CD4-positive, alpha-beta T cell treated with Interleukin-15 for 1 hour (primary cell): ENCODE data around the gene BRF1.

Experiments used
- DNase-seq: peaks from one replicate; pipeline ENCODE4 v3.0.0-alpha.2; 2020

Gene BRF1

GRCh38 chr14:105257464-105257863 is 43.3 kb downstream of the BRF1 start:
- no peak for DNase-seq

DNA sequence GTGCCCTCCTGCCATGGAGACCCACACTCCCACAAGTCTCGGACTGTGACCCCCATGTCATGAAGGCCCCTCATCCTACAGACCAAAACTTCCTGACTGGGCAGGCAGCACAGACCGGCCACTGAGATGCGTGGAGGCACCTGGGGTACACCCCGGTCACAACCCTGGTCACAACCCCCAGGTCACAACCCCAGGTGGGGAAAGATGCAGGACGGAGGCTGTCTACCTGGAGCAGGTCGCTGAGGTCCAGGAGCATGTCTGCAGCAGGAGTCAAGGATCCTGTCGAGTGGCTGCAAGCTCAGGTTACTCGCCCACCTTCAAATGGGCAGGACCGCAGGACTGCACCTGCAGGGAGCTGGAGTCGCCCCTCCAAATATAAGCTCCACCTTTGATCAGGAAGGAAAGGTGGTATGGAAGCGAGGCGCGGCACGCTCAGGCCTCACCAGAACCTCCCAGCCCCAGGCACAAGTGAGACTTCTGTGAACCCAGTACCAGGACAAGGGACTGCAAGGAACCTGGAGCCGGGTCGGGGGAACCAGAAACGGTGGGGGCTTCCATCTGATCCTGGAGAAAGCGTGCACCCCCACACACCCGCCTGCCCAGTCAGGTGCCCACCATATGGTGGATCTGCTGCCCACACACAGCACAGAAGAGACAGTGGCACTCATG is 44.4 kb downstream of the BRF1 start:
- no peak for DNase-seq

DNA sequence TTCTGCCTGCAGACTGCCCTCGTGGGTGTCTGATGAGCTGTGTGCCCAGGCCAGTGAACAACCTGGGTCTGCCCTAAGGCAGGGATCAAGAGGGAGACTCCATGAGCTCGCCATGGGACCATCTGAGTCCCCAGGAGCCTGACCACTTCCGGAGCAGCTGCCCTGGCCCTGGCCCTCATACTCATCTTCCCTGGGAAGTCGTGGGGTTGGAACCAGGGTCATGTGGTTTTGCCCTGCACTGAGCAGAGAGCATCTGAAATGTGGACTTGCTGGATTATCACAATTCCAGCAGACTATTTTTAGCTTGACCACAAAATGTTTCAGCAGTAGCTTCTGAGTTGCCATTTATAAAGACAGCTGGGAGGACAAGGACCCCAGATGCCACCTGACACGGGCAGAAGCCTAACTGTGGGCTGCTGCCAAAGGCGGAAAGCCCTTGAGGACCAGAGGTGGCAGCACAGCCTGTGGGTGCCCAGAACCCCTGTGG is 45.7 kb downstream of the BRF1 start:
- no peak for DNase-seq

DNA sequence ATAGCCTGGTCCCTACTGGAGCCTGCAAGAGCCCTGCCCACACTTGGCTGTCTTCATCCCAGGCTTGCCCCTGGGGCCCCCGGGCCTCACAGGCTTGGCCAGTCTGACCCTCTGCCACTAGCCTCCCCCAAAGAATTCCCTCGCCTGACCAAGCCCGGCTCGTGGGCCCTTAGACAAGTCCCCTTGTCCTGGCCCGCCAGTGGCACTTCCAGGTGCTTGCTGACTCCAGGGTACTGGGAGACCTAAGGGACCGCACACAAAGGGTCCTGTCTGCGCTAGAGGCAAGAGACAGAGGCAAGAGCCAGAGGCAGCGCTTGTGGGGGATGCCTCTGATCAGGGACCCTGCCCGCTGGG is 47.5 kb downstream of the BRF1 start:
- DNase-seq, result no peak

- no peak for DNase-seq
Observed at GRCh38 chr14:105252552-105253328, 48.1 kb downstream of the BRF1 start.

- no peak for DNase-seq
Observed at GRCh38 chr14:105251920-105252319, 48.9 kb downstream of the BRF1 start.

- DNase-seq, result no peak
Observed at GRCh38 chr14:105250986-105251385, 49.8 kb downstream of the BRF1 start.

DNA sequence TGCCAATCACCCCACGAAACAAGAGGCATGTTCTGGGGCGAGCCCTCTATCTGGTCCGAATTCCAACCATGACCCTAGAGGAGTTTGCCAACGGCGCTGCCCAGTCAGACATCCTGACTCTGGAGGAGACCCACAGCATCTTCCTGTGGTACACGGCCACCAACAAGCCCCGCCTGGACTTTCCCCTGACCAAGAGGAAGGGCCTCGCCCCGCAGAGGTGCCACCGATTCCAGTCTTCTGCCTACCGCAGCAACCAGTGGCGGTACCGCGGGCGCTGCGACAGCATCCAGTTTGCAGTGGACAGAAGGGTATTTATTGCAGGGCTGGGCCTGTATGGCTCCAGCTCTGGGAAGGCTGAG is 50.8 kb downstream of the BRF1 start:
- DNase-seq, result no peak

GRCh38 chr14:105249182-105250007 is 51.4 kb downstream of the BRF1 start:
- no peak for DNase-seq

DNA sequence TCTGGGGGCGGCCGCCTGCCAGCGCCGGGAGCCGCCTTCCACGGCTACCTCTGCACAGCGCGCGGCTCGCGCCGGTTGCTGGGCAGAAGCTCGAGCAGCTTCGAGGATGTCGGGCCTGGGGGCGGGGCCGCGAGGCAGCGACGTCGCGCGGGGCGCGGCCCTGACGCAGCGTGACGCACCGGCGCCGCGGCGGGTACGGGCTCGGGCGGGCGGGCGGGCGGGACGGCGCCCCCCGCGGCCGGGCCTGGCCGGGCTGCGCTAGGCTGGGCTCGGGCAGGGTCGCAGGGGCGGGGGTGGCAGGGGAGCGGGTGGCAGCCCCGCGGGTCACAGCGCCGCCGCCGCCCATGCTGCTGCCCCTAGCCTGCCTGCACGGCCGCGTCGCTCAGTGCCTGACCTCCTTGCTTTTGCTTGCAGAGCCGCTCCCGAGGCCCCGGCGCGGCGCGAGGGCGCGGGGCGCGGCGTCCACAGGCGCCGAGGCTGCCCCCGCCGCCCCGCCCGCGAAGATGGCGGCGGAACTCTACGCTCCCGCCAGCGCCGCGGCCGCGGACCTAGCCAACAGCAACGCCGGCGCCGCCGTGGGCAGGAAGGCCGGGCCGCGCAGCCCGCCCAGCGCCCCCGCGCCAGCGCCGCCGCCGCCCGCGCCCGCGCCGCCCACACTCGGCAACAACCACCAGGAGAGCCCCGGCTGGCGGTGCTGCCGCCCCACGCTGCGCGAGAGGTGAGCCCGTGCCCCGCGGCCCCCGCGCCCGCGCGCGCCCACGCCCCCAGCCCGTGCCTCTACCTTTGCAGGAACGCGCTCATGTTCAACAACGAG is 52.2 kb downstream of the BRF1 start, which contains the start of gene BTBD6:
Gene BTBD6 (plus strand): TSS at position 166 of the 814 bp plus-strand sequence. CDS start 179 bp downstream, at position 345.
- DNase-seq, result peak; percentile 91

DNA sequence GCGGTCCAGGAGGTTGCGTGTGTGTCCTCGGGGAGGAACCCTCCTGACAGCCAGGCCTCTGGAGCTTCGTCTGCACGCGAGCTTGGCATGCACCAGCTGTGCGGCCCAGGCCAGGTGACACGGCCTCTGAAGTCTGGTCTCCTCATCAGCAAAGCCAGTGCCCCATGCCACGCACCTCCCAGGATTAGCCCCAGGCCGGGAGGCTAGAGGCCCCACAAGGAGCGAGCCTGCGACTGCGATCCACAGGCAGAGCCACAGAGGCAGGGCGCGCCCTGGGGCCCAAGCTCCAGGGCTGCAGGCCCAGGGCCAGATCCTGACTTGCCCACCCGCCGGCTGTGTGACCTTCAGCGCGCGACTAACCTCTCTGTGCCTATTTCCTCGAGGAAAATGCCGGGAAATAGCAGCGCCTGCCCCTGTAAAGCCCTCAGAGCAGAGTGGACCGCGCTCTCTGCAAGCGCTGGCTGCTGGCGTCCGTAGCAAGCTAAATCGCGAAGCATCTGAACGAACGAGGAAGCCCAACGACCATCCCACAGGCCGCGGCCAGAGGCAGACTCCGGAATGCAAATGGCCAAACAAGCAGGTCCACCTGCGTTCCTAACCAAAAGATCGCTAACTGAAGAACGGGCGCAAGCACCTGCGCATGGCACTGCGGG is 53.0 kb downstream of the BRF1 start:
- DNase-seq, result no peak

DNA sequence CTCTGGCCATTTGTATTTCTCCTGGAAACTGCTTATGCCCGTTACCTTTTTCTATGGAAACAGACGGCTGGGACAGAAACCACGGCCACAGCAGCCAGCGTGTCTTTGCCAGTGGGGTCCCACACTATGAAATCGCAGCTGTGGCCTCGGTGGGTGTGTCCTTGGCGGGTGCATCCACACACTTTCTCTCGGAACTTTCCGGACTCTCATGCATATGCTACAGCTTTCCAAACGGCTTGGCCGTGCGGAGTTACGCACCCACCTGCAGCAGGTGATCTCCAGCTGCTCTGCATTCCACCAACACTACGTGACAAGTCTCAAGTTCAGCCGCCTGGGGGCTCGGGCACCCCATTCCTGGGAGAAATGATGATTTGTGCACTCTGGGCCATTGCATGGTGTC is 53.8 kb downstream of the BRF1 start:
- DNase-seq, result no peak

DNA sequence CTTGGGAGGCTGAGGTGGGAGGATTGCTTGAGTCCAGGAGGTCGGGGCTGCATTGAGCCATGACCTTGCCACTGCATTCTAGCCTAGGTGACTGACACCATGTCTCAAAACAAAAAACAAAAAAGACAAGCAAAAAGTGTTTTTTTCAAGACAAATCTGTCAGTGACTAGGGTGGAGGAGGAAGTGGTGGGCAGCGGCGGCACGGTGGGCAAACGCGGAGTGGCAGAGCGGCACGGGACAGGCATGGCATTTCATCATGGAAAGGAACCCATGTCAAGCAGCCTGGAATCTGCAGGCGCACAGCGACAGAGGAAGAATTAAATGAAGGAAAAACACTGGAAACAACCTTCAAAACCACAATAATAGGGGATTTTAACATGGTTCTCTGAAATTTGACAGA is 56.5 kb downstream of the BRF1 start:
- no peak for DNase-seq

DNA sequence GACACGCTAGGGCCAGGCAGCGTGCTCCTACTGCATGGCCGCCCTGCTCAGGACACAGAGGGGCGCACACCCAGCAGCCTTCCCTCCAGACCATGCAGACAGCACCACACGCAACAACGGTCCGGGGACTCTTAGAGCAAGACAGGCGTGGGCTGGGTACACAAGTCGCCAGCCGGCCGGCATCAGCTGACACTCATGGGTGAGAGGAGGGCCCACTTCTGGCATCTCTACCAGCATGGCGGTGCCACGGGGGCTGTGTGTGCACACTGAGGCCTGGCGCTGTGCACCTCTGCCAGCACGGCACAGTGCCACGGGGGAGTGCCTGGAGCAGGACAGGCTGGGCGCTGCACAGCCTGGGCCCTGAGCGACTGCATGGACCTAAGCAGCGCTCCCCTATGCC is 59.2 kb downstream of the BRF1 start:
- no peak for DNase-seq

DNA sequence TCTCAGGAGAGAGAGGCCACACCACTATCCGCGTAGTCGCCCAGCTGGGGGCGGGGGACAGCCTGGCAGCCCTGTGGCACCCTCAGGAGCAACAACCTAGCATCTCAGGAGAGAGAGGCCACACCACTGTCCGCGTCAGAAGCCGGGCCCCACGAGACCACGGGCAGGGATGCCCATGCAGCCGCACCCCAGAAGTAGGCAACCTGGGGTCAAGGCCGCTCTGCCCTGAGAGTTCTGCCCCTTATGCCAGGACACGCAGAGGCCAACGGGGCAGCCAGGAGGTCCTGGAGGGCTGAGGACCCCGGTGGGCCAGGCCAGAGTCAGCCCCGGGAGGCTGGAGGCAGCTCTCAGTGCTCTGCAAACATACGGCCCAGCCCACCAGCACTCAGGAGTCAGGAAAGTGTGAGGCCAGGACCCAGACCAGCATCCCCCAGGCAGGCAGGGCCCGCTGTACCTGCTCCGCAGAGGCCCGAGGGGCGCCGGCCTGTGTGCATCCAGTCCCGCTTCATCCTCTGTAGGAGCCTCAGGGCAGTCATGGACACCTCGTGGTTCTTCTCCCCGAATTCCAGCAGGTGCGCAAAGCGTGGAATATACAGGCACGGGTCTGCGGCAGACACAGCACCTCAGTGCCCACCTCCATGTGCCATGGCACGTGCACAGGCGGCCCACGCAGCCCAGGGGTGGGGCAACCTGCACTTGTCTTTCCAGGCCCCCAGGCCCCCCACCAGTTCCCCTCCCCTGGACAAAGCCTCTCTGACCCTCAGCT is 59.8 kb downstream of the BRF1 start:
- no peak for DNase-seq

DNA sequence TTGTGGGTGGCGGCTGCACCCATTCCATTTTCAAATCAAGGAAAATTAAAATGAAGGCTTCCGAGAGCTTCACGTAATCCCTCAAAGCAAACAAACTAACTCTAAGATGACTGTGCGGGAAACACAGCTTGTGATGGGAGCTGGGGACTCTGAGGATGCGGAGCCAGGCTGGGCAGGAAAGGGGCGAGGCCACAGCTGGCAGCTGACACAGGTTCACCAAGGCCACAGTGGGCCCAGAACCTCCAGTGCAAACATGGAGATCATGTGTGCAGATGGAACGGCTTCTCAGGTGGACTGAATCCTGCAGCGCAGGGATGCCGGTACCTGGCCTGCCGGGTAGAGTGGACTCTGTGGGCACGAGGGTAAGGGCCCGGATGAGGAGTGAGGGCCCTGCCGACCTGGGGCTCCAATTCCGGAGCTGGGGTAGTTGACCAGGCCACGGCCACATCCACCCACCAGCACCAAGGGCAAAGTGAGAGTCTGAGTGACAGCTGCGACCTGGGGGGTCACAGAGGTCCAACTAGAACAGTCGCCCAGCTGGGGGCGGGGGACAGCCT is 71.6 kb downstream of the BRF1 start:
- DNase-seq, result no peak

- DNase-seq, result no peak
Observed at GRCh38 chr14:105228562-105228961, 72.2 kb downstream of the BRF1 start.

DNA sequence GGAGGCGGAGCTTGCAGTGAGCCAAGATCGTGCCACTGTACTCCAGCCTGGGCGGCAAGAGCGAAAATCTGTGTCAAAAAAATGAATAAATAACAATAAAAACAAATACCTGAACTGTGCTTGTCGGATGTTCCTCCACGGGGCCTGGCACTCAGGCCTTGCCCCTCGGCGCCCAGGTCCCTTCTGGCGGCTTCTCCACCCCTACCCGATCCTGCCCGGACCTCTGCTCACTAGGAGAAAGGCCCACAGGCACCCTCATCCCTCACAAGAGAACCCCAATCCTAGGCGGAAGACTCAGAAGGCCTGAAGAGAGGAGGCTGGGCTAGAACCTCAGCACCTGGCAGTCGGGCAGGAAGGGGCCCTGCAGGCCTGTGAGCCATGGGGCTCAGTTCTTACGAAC is 73.5 kb downstream of the BRF1 start:
- DNase-seq, result no peak

DNA sequence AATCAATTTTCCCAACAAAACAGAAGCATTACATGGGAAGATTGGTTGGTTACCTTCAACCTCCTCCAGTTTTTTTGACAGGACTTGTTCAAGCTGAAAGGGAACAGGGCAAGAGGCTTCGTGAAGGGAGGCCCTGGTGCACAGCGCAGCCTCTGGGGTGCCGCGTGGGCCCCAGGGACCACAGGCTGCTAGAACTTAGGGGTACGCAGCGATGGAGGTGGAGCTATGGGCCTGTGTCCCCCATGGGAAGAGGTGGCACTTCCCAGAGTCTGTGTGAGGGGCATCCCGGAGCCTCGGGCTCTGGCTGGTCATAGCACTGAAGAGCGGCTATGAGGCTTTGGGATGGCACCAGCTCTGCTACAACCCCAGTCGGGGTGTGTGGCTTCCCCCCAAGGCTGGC is 74.6 kb downstream of the BRF1 start:
- DNase-seq, result no peak

DNA sequence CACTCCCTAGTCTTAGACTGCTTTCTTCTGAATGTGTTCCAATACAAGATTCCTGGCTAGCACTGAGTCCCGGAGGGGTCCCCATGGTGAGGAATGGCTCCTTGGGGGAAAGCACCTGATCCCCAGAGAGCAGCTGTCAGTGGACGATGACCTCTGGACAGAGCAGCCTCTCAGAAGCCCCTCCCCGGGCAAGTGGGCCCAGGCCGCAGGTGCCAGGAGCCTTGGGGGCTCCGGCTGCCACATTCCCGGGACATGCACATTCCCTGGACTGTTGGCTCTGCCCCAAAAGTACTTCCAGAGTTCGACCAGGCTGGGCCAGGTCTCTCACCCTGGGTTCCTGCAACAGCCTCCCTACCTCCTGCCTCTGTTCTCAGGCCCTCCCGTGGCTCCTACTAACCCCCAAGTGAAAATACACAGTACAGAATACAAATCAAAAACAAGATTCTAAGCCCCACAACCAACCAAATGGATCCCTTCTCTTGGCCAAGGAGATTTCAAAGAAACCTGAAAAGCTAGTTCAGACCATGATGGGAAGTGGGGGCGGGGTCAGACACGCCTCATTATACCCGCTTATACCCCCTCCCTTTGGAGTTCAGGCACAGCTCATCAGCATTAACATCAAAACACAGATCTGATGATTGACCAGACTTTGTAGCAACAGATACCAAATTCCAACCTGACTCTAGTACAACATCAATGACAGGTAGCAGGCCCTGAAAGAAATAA is 75.8 kb downstream of the BRF1 start:
- DNase-seq, result no peak
